IMR-90 (cell line): ENCODE measurements around the gene PLEKHO2. TPM values are rescaled to one million over a fixed set of nuclear protein-coding genes. Genes with fewer than 3 reads are reported as not detected.

Experiments
- ATAC-seq: fragments of 200-7000 bp; cut with Tn5 transposase; 2 replicates; pipeline ENCODE4 v1.9.1; 2020; ENCODE audit warnings: low read depth, mild to moderate bottlenecking, moderate library complexity
- BruUV-seq: library from RNA; stranded (reverse); fragments of 400-500 nt; replicated peaks from 2 replicates; lab custom pipeline; 2021; lab: Mats Ljungman, UMichigan
- CTCF ChIA-PET: fragments of 300-600 bp; formaldehyde crosslinking; extraction: SDS; loops from one replicate; lab custom pipeline; 2021; ENCODE audit warnings: antibody characterized with exemption; lab: Yijun Ruan, JAX
- POLR2A ChIA-PET: fragments of 300-600 bp; sonication (Branson Sonifier 250); formaldehyde crosslinking; loops from one replicate; lab custom pipeline; 2022; ENCODE audit warnings: antibody characterized with exemption; ENCODE audit not compliant: unreplicated experiment; lab: Charles Lee
- DNase-seq: peaks from one replicate; pipeline ENCODE4 v3.0.0; 2013
- H2AFZ ChIP-seq: replicated peaks from 2 replicates; pipeline ENCODE3; 2013; ENCODE audit warnings: low read length, mild to moderate bottlenecking; ENCODE audit not compliant: poor library complexity
- H2AK5ac ChIP-seq: 2 replicates; pipeline ENCODE4 v1.6.1; 2013; ENCODE audit warnings: low read depth, low read length, inconsistent platforms
- H2AK9ac ChIP-seq: replicated peaks from 2 replicates; pipeline ENCODE3; 2013; ENCODE audit warnings: mild to moderate bottlenecking, low read depth, low read length, moderate library complexity; ENCODE audit not compliant: poor library complexity
- H2BK120ac ChIP-seq: 2 replicates; pipeline ENCODE4 v1.6.1; 2013; ENCODE audit warnings: low read depth, low read length, inconsistent platforms
- H2BK15ac ChIP-seq: 3 replicates; pipeline ENCODE4 v1.6.1; 2013; ENCODE audit warnings: low read depth, low read length, inconsistent platforms
- H2BK20ac ChIP-seq: 2 replicates; pipeline ENCODE4 v1.6.1; 2013; ENCODE audit warnings: low read depth, mild to moderate bottlenecking, inconsistent platforms, low read length, moderate library complexity
- H2BK5ac ChIP-seq: 2 replicates; pipeline ENCODE4 v1.6.1; 2013; ENCODE audit warnings: mild to moderate bottlenecking, low read depth, low read length, inconsistent platforms; ENCODE audit not compliant: poor library complexity, severe bottlenecking
- H3K14ac ChIP-seq: replicated peaks from 2 replicates; pipeline ENCODE4 v1.6.1; 2013; ENCODE audit warnings: low read depth, low read length, inconsistent platforms
- H3K18ac ChIP-seq: 2 replicates; pipeline ENCODE4 v1.6.1; 2013; ENCODE audit warnings: low read depth, low read length, control low read depth
- H3K23ac ChIP-seq: 2 replicates; pipeline ENCODE4 v1.6.1; 2013; ENCODE audit warnings: low read depth, low read length, inconsistent platforms
- H3K27ac ChIP-seq: 2 replicates; pipeline ENCODE4 v1.5.1; 2013; ENCODE audit warnings: mild to moderate bottlenecking, control low read depth, low read length; ENCODE audit not compliant: insufficient read depth
- H3K27me3 ChIP-seq: 2 replicates; pipeline ENCODE4 v1.6.1; 2013; ENCODE audit warnings: low read length; ENCODE audit not compliant: control insufficient read depth, insufficient read depth
- H3K36me3 ChIP-seq: 2 replicates; pipeline ENCODE4 v1.6.1; 2013; ENCODE audit warnings: low read length, mixed read lengths; ENCODE audit not compliant: control insufficient read depth, insufficient read depth
- H3K4ac ChIP-seq: 2 replicates; pipeline ENCODE4 v1.6.1; 2013; ENCODE audit warnings: low read depth, low read length, inconsistent platforms
- H3K4me1 ChIP-seq: 2 replicates; pipeline ENCODE4 v1.6.1; 2013; ENCODE audit warnings: low read length, mixed read lengths; ENCODE audit not compliant: control insufficient read depth, insufficient read depth
- H3K4me2 ChIP-seq: 2 replicates; pipeline ENCODE4 v1.6.1; 2013; ENCODE audit warnings: low read depth, mild to moderate bottlenecking, control low read depth, low read length, moderate library complexity
- H3K4me3 ChIP-seq: 2 replicates; pipeline ENCODE4 v1.5.1; 2013; ENCODE audit warnings: low read depth, mild to moderate bottlenecking, control low read depth, low read length, moderate library complexity; ENCODE audit not compliant: insufficient read depth
- H3K56ac ChIP-seq: 2 replicates; pipeline ENCODE4 v1.6.1; 2013; ENCODE audit warnings: low read length, inconsistent platforms; ENCODE audit not compliant: insufficient read depth; ENCODE audit errors: extremely low read depth
- H3K79me1 ChIP-seq, 2 experiments: 2 replicates each; pipeline ENCODE4 v1.6.1; 2013; ENCODE audit warnings: low read length in 2 of 2, inconsistent platforms in 1 of 2, low read depth in 1 of 2
- H3K9ac ChIP-seq: 2 replicates; pipeline ENCODE4 v1.6.1; 2013; ENCODE audit warnings: low read depth, low read length, control low read depth
- H3K9me1 ChIP-seq: 2 replicates; pipeline ENCODE4 v1.6.1; 2013; ENCODE audit warnings: low read length, inconsistent platforms; ENCODE audit not compliant: insufficient read depth
- H3K9me3 ChIP-seq: 2 replicates; pipeline ENCODE4 v1.6.1; 2013; ENCODE audit warnings: low read length; ENCODE audit not compliant: control insufficient read depth, insufficient read depth
- H4K20me1 ChIP-seq: 2 replicates; pipeline ENCODE4 v1.6.1; 2013; ENCODE audit warnings: low read length, inconsistent platforms; ENCODE audit not compliant: insufficient read depth
- H4K5ac ChIP-seq: 2 replicates; pipeline ENCODE4 v1.6.1; 2013; ENCODE audit warnings: mild to moderate bottlenecking, low read depth, low read length, control low read depth
- H4K8ac ChIP-seq, 2 experiments: 2 replicates each; pipeline ENCODE4 v1.6.1; 2013; ENCODE audit warnings: low read depth in 2 of 2, low read length in 2 of 2, control low read depth in 1 of 2, inconsistent platforms in 1 of 2
- H4K91ac ChIP-seq: 2 replicates; pipeline ENCODE4 v1.6.1; 2013; ENCODE audit warnings: low read depth, low read length, inconsistent platforms; ENCODE audit not compliant: insufficient read depth
- CEBPB ChIP-seq: IDR thresholded peaks from 2 replicates; pipeline ENCODE4 v1.6.1; 2012; ENCODE audit warnings: low read depth, low read length, improper control_type of control experiment
- MAZ ChIP-seq: IDR thresholded peaks from 2 replicates; pipeline ENCODE4 v1.6.1; 2012; ENCODE audit warnings: low read depth, mild to moderate bottlenecking, low read length, improper control_type of control experiment, moderate library complexity, borderline replicate concordance
- POLR2A ChIP-seq: IDR thresholded peaks from 2 replicates; pipeline ENCODE4 v1.6.1; 2012; ENCODE audit warnings: mild to moderate bottlenecking, low read depth, low read length
- RAD21 ChIP-seq: IDR thresholded peaks from 2 replicates; pipeline ENCODE4 v1.6.1; 2012; ENCODE audit warnings: low read length, improper control_type of control experiment
- SMC3 ChIP-seq: fragments of 150-350 bp; IDR thresholded peaks from 2 replicates; pipeline ENCODE4 v1.6.1; 2016; ENCODE audit warnings: low read depth, mild to moderate bottlenecking, antibody characterized with exemption, low read length, moderate library complexity
- USF2 ChIP-seq: fragments of 150-350 bp; IDR thresholded peaks from 2 replicates; pipeline ENCODE4 v1.6.1; 2017; ENCODE audit warnings: mild to moderate bottlenecking, antibody characterized with exemption, low read length, low read depth
- WGBS, 2 experiments: methylation state at CpG; one replicate each; pipeline versions ENCODE4 v1.1.5 to v1.1.7; 2013; ENCODE audit warnings: missing lambda C conversion rate in 2 of 2; ENCODE audit not compliant: insufficient read length in 1 of 2; ENCODE audit errors: extremely low coverage in 2 of 2; 5-methylcytosine and 5-hydroxymethylcytosine counted together
- dilution Hi-C: fragments of 300-500 bp; cut with HindIII; formaldehyde crosslinking; loops from one replicate; pipeline ENCODE4 v1.14.3; 2018; ENCODE audit warnings: low sequenced_read_pairs; ENCODE audit not compliant: unreplicated experiment
- in situ Hi-C: fragments of 300-500 bp; cut with MboI; formaldehyde crosslinking; loops from 3 replicates; pipeline ENCODE4 v1.14.3; 2019; ENCODE audit warnings: low sequenced_read_pairs, inconsistent platforms, mixed read lengths
- intact Hi-C: fragments of 100-400 bp; cut with micrococcal nuclease; formaldehyde crosslinking; loops from 2 replicates; pipeline ENCODE4 v1.10.0; 2022
- polyA plus RNA-seq, 3 experiments: library from polyadenylated mRNA; depleted of rRNA; stranded (reverse); fragments of >200 nt; gene quantifications; 2 replicates each; pipeline ENCODE4 v1.2.3, GENCODE V29; 2012; ENCODE audit warnings: low replicate concordance in 1 of 3
- total RNA-seq: library from RNA; depleted of rRNA; stranded (reverse); fragments of >200 nt; gene quantifications from 2 replicates; pipeline ENCODE4 v1.2.3, GENCODE V29; 2012
- TF ChIP-seq, protein P1 (sequence below): conservative IDR thresholded peaks from 2 replicates; pipeline ENCODE4 v1.5.1; 2012; ENCODE audit warnings: mild to moderate bottlenecking, low read depth, low read length, improper control_type of control experiment

PLEKHO2 gene
- total and polyA plus RNA-seq, 2 of the 4 experiments (the other 2 are of a cell fraction), result 19.0 to 22.5 TPM

GRCh38 chr15:64905119-64905831 is 63.6 kb downstream of the PLEKHO2 start:
- no peaks in the 10 kb centered on the region for H3K36me3 ChIP-seq
- no peak for TF ChIP-seq USF2
- TF ChIP-seq, protein P1, sequence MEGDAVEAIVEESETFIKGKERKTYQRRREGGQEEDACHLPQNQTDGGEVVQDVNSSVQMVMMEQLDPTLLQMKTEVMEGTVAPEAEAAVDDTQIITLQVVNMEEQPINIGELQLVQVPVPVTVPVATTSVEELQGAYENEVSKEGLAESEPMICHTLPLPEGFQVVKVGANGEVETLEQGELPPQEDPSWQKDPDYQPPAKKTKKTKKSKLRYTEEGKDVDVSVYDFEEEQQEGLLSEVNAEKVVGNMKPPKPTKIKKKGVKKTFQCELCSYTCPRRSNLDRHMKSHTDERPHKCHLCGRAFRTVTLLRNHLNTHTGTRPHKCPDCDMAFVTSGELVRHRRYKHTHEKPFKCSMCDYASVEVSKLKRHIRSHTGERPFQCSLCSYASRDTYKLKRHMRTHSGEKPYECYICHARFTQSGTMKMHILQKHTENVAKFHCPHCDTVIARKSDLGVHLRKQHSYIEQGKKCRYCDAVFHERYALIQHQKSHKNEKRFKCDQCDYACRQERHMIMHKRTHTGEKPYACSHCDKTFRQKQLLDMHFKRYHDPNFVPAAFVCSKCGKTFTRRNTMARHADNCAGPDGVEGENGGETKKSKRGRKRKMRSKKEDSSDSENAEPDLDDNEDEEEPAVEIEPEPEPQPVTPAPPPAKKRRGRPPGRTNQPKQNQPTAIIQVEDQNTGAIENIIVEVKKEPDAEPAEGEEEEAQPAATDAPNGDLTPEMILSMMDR, result peak; percentile 84
- peak; percentile 81 for TF ChIP-seq RAD21
- TF ChIP-seq MAZ, result peak; percentile 44; the same call in 1 of the 2 replicates
- TF ChIP-seq SMC3, result peak; percentile 93
- TF ChIP-seq CEBPB, result no peak
- no peak for TF ChIP-seq POLR2A
- ChIA-PET CTCF (interaction anchor here (0.5 to 1.3 kb wide), 6 partner anchors 9 to 64 kb away, joined by 3 to 8 read pairs (median 3); no protein-coding TSS in a partner anchor), POLR2A (no interaction called here)
- H3K23ac ChIP-seq, result no peak overlapping the region; the same call in 1 of the 2 replicates
- dilution Hi-C loops (no loop called here), intact Hi-C loops (loop anchor here (1.0 to 2.0 kb wide), 3 partner anchors 38 to 174 kb away; partner anchors contain the start of gene PLEKHO2), in situ Hi-C loops (loop anchor here (5.0 kb wide), 2 partner anchors 63 to 173 kb away; partner anchors contain the start of gene PLEKHO2)
- peak overlapping the region; percentile 46 for H4K5ac ChIP-seq
- BruUV-seq, result no TSS peak
- peak overlapping the region; percentile 86 for H2AK9ac ChIP-seq
- H3K9ac ChIP-seq, result peak overlapping the region; percentile 15
- peak overlapping the region; percentile 25; the same call in 1 of the 2 replicates for H3K18ac ChIP-seq
- H3K79me1 ChIP-seq, result peaks cover 5 to 9% of the 10 kb centered on the region in 2 experiments; a peak in 2 of 4 replicates
- peak overlapping the region; percentile 3; the same call in 1 of the 2 replicates for H3K4me3 ChIP-seq
- 0 out of 2 replicates have a peak, but pooled peaks cover 3% of the 10 kb centered on the region for H3K9me1 ChIP-seq
- ATAC-seq, result peak; percentile 95
- no peaks in the 10 kb centered on the region for H4K20me1 ChIP-seq
- H2BK120ac ChIP-seq, result peak overlapping the region; percentile 90
- WGBS, 2 experiments, result 20% methylated on average over 4 of the region's 30 CpGs; no CpG with 5 or more reads in 1 of the 2 experiments
- peak overlapping the region; percentile 65; the same call in 1 of the 2 replicates for H2AK5ac ChIP-seq
- H2BK5ac ChIP-seq, result peak overlapping the region; percentile 27
- H3K4me1 ChIP-seq, result peaks cover 3% of the 10 kb centered on the region
- peak; percentile 60 for DNase-seq
- peak overlapping the region; percentile 38 to 98 for H4K8ac ChIP-seq
- peak overlapping the region; percentile 33 for H3K4me2 ChIP-seq
- H4K91ac ChIP-seq, result peak overlapping the region; percentile 89
- peak overlapping the region; percentile 2; the same call in 1 of the 2 replicates for H3K27ac ChIP-seq
- peak overlapping the region; percentile 99 for H2AFZ ChIP-seq
- peak overlapping the region; percentile 58; the same call in 1 of the 2 replicates for H3K56ac ChIP-seq
- H2BK15ac ChIP-seq, result peak overlapping the region; percentile 68; the same call in 1 of the 3 replicates
- peak overlapping the region; percentile 79 for H3K14ac ChIP-seq
- H3K27me3 ChIP-seq, result no peaks in the 10 kb centered on the region
- peaks cover 6% of the 10 kb centered on the region for H3K9me3 ChIP-seq
- peak overlapping the region; percentile 65 for H2BK20ac ChIP-seq
- H3K4ac ChIP-seq, result peak overlapping the region; percentile 91
